OCI-LY1 (cell line): ENCODE measurements around the gene MYOCOS.
"Not testable (repeated sequence)": the region's sequence is repeated elsewhere in the genome, so short reads cannot be mapped to it uniquely, and the experiment has no call there.

ENCODE experiments used
- H2AFZ ChIP-seq: fragments of 200-600 bp; sonication (generic), shearing (Covaris generic); 2 replicates; pipeline ENCODE4 v1.6.0; 2014; ENCODE audit warnings: antibody characterized with exemption, mild to moderate bottlenecking, low read length
- H3F3A ChIP-seq: fragments of 200-600 bp; sonication (generic), shearing (Covaris generic); 2 replicates; pipeline ENCODE4 v1.6.0; 2014; ENCODE audit warnings: mild to moderate bottlenecking, antibody characterized with exemption, low read length, moderate library complexity; ENCODE audit not compliant: insufficient read depth
- H3K27ac ChIP-seq: fragments of 200-600 bp; sonication (generic); 2 replicates; pipeline ENCODE4 v1.5.1; 2014; ENCODE audit warnings: low read length, mixed run types, mild to moderate bottlenecking, low read depth; ENCODE audit not compliant: poor library complexity, severe bottlenecking
- H3K27me3 ChIP-seq: fragments of 200-600 bp; sonication (generic); 2 replicates; pipeline ENCODE4 v1.6.0; 2014; ENCODE audit warnings: antibody characterized with exemption, mild to moderate bottlenecking, low read length, moderate library complexity; ENCODE audit not compliant: insufficient read depth
- H3K36me3 ChIP-seq: fragments of 200-600 bp; sonication (generic); 2 replicates; pipeline ENCODE4 v1.6.1; 2014; ENCODE audit warnings: mild to moderate bottlenecking, antibody characterized with exemption, low read length, moderate library complexity, mixed read lengths; ENCODE audit not compliant: insufficient read depth
- H3K4me1 ChIP-seq: fragments of 200-600 bp; sonication (generic); 2 replicates; pipeline ENCODE4 v1.5.1; 2014; ENCODE audit warnings: mild to moderate bottlenecking, low read length, moderate library complexity; ENCODE audit not compliant: insufficient read depth, severe bottlenecking
- H3K4me2 ChIP-seq: fragments of 200-600 bp; sonication (generic), shearing (Covaris generic); 2 replicates; pipeline ENCODE4 v1.6.1; 2014; ENCODE audit warnings: low read length
- H3K4me3 ChIP-seq: fragments of 200-600 bp; sonication (generic); 2 replicates; pipeline ENCODE4 v1.5.1; 2014; ENCODE audit warnings: low read length, low read depth, mild to moderate bottlenecking, mixed read lengths; ENCODE audit not compliant: poor library complexity, severe bottlenecking
- H3K79me2 ChIP-seq: fragments of 200-600 bp; shearing (Covaris generic); 2 replicates; pipeline ENCODE4 v1.6.1; 2016; ENCODE audit warnings: mixed run types, low read length, mixed read lengths; ENCODE audit not compliant: insufficient read depth
- H3K9ac ChIP-seq: fragments of 200-600 bp; sonication (generic), shearing (Covaris generic); 2 replicates; pipeline ENCODE4 v1.6.1; 2014; ENCODE audit warnings: mild to moderate bottlenecking, low read length, mixed read lengths
- H3K9me2 ChIP-seq: fragments of 200-600 bp; sonication (generic), shearing (Covaris generic); 2 replicates; pipeline ENCODE4 v1.6.1; 2014; ENCODE audit warnings: low read depth, mild to moderate bottlenecking, low read length, mixed read lengths
- H3K9me3 ChIP-seq: fragments of 200-600 bp; shearing (Covaris generic); 2 replicates; pipeline ENCODE4 v1.6.1; 2014; ENCODE audit warnings: low read length, mixed read lengths
- H4K20me1 ChIP-seq: fragments of 200-600 bp; sonication (generic), shearing (Covaris generic); 2 replicates; pipeline ENCODE4 v1.6.0; 2016; ENCODE audit warnings: mild to moderate bottlenecking, low read length; ENCODE audit not compliant: insufficient read depth
- CTCF ChIP-seq: fragments of 200-600 bp; sonication (generic), shearing (Covaris generic); IDR thresholded peaks from 2 replicates; pipeline ENCODE4 v1.5.1; 2017; ENCODE audit warnings: mild to moderate bottlenecking, antibody characterized with exemption, low read length, moderate library complexity, mixed read lengths
- EZH2 ChIP-seq: fragments of 200-600 bp; sonication (generic), shearing (Covaris generic); IDR thresholded peaks from 2 replicates; pipeline ENCODE4 v1.8.0; 2017; ENCODE audit warnings: borderline replicate concordance, mixed run types, mild to moderate bottlenecking, antibody characterized with exemption, low read length, moderate library complexity, mixed read lengths

The MYOCOS gene

GRCh38 chr1:171597203-171597602 is 24.8 kb upstream of the MYOCOS start:
- Histone ChIP-seq H3K79me2 (no peaks in the 10 kb centered on the region), H3K4me3 (no peak overlapping the region), H2AFZ (no peak overlapping the region), H3K36me3 (peaks cover 38% of the 10 kb centered on the region), H3K9ac (no peak overlapping the region), H3K9me3 (no peaks in the 10 kb centered on the region), H3K9me2 (no peaks in the 10 kb centered on the region), H3F3A (no peaks in the 10 kb centered on the region), H3K27ac (no peak overlapping the region), H3K4me2 (no peak overlapping the region), H3K4me1 (no peaks in the 10 kb centered on the region), H4K20me1 (no peaks in the 10 kb centered on the region), H3K27me3 (no peaks in the 10 kb centered on the region)
- TF ChIP-seq EZH2 (no peak), CTCF (no peak)

GRCh38 chr1:171600310-171600709 is 21.7 kb upstream of the MYOCOS start:
- H3K79me2 ChIP-seq, H3K27ac ChIP-seq, H3K9ac ChIP-seq, H2AFZ ChIP-seq, H3K4me3 ChIP-seq, H4K20me1 ChIP-seq, H3F3A ChIP-seq, H3K9me2 ChIP-seq, H3K4me2 ChIP-seq, H3K9me3 ChIP-seq, H3K4me1 ChIP-seq, H3K27me3 ChIP-seq: not testable (repeated sequence)
- peaks cover 11% of the 10 kb centered on the region; the same call in 1 of the 2 replicates for H3K36me3 ChIP-seq

GRCh38 chr1:171600862-171601261 is 21.2 kb upstream of the MYOCOS start:
- Histone ChIP-seq H3F3A (no peaks in the 10 kb centered on the region), H3K27me3 (no peaks in the 10 kb centered on the region), H3K36me3 (peaks cover 11% of the 10 kb centered on the region; the same call in 1 of the 2 replicates), H3K4me2 (no peak overlapping the region), H3K9me3 (no peaks in the 10 kb centered on the region), H3K9me2 (no peaks in the 10 kb centered on the region), H3K4me1 (no peaks in the 10 kb centered on the region), H3K79me2 (no peaks in the 10 kb centered on the region), H3K9ac (no peak overlapping the region), H3K27ac (no peak overlapping the region), H2AFZ (no peak overlapping the region), H3K4me3 (no peak overlapping the region), H4K20me1 (no peaks in the 10 kb centered on the region)
- TF ChIP-seq CTCF (no peak), EZH2 (no peak)

- H3K36me3 ChIP-seq, H3K4me2 ChIP-seq, H3K9ac ChIP-seq, H3F3A ChIP-seq, H3K9me3 ChIP-seq, H3K4me1 ChIP-seq, H3K27ac ChIP-seq, H3K9me2 ChIP-seq, H4K20me1 ChIP-seq, H2AFZ ChIP-seq, H3K4me3 ChIP-seq, H3K79me2 ChIP-seq, H3K27me3 ChIP-seq: not testable (repeated sequence)
Measured at GRCh38 chr1:171603042-171603441, 19.0 kb upstream of the MYOCOS start.
